Glutamatergic neuron (in vitro differentiated cells): ENCODE data around the gene SELL. TPM values are rescaled to one million over a fixed set of nuclear protein-coding genes. Genes with fewer than 3 reads are reported as not detected.

Source experiments
- DNase-seq: peaks from one replicate; pipeline ENCODE4 v3.0.0; 2022
- H3K27ac Mint-ChIP-seq: one replicate; pipeline ENCODE4 v1.8.0; 2020; ENCODE audit warnings: mild to moderate bottlenecking, mixed read lengths, inconsistent platforms; ENCODE audit not compliant: unreplicated experiment
- H3K27me3 Mint-ChIP-seq: one replicate; pipeline ENCODE4 v1.8.0; 2020; ENCODE audit warnings: mild to moderate bottlenecking, moderate library complexity, mixed read lengths, inconsistent platforms; ENCODE audit not compliant: unreplicated experiment
- H3K36me3 Mint-ChIP-seq: one replicate; pipeline ENCODE4 v1.8.0; 2020; ENCODE audit warnings: mild to moderate bottlenecking, mixed read lengths, inconsistent platforms; ENCODE audit not compliant: unreplicated experiment
- H3K4me1 Mint-ChIP-seq: one replicate; pipeline ENCODE4 v1.8.0; 2020; ENCODE audit warnings: mild to moderate bottlenecking, low read depth, mixed read lengths, inconsistent platforms; ENCODE audit not compliant: unreplicated experiment
- H3K4me3 Mint-ChIP-seq: one replicate; pipeline ENCODE4 v1.8.0; 2020; ENCODE audit warnings: mild to moderate bottlenecking, mixed read lengths, inconsistent platforms; ENCODE audit not compliant: unreplicated experiment
- H3K9me3 Mint-ChIP-seq: one replicate; pipeline ENCODE4 v1.8.0; 2020; ENCODE audit warnings: mild to moderate bottlenecking, moderate library complexity, mixed read lengths, inconsistent platforms; ENCODE audit not compliant: unreplicated experiment
- total RNA-seq: library from RNA; stranded (reverse); fragmentation: NEBNext Ultra II Directional; extraction: Animal tissue kit (Norgen Biotek cat#: 25700); gene quantifications from one replicate; pipeline ENCODE4 v1.2.1, GENCODE V29; 2021; ENCODE audit not compliant: unreplicated experiment
- TF ChIP-seq, protein P1 (sequence below): fragments of 200-600 bp; sonication (generic); IDR thresholded peaks from one replicate; pipeline ENCODE4 v1.5.0; 2021; ENCODE audit not compliant: partially characterized antibody, unreplicated experiment

Gene SELL
- total RNA-seq, 1 donor from 2014 or later = not detected

DNA sequence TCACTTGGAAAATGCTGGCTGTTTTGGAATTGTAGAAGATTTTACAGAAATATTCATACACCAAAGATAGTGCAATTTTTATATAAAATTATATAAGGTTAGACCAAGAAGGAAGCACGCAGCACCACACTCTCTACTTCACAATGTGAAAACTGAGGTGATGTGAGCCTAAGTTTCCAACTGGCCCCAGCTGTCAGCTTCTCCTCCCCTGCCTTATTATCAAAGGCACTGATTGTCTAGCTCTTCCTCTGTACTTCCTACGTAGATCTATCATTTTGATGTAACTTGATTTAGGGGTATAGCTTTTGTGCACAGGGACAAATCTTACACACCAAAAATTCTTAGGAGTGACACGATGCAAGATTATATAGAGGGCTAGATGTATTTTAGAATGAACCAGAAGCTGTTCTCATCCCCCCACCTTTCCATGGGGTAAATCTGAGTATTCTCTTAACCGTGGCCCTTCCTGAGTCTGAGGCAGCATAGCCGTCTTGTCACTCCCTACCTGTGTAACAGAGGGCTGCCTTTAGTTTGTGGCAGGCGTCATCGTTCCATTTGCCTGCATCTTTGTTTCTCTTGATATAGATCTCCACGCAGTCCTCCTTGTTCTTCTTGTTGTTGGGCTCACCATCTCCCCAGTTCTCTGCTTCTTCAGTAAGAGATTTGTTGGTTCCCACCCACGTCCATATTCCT lies 3.4 kb downstream of the SELL start:
- DNase-seq = no peak
- no peaks in the 10 kb centered on the region for H3K36me3 Mint-ChIP-seq
- H3K27me3 Mint-ChIP-seq = no peaks in the 10 kb centered on the region
- H3K4me3 Mint-ChIP-seq = no peak overlapping the region
- H3K4me1 Mint-ChIP-seq = peaks cover 2% of the 10 kb centered on the region
- H3K9me3 Mint-ChIP-seq = no peaks in the 10 kb centered on the region
- no peak overlapping the region for H3K27ac Mint-ChIP-seq
- TF ChIP-seq, protein P1, sequence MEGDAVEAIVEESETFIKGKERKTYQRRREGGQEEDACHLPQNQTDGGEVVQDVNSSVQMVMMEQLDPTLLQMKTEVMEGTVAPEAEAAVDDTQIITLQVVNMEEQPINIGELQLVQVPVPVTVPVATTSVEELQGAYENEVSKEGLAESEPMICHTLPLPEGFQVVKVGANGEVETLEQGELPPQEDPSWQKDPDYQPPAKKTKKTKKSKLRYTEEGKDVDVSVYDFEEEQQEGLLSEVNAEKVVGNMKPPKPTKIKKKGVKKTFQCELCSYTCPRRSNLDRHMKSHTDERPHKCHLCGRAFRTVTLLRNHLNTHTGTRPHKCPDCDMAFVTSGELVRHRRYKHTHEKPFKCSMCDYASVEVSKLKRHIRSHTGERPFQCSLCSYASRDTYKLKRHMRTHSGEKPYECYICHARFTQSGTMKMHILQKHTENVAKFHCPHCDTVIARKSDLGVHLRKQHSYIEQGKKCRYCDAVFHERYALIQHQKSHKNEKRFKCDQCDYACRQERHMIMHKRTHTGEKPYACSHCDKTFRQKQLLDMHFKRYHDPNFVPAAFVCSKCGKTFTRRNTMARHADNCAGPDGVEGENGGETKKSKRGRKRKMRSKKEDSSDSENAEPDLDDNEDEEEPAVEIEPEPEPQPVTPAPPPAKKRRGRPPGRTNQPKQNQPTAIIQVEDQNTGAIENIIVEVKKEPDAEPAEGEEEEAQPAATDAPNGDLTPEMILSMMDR = no peak

DNA sequence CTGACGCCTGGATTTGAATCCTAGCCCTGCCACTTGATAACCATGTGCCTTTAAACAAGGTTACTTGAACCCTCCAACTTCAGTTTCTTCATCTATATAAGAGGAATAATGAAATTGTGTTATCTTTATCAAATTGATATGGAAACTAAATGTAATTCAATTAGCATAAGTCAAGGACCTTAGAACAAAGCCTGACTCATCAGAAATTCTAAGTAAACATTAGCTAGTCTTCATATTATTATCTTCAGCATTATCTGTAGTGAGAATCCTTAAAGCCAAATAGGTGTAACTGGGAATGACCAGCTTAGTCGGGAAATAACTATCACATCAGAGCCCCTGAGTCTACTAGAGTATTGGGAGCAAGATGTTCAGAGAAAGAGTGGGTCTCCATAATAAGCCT lies 6.6 kb downstream of the SELL start:
- TF ChIP-seq, protein P1 = no peak
- Mint-ChIP-seq H3K36me3 (no peaks in the 10 kb centered on the region), H3K4me1 (no peaks in the 10 kb centered on the region), H3K9me3 (no peaks in the 10 kb centered on the region), H3K27ac (no peak overlapping the region), H3K4me3 (no peak overlapping the region), H3K27me3 (no peaks in the 10 kb centered on the region)
- no peak for DNase-seq

DNA sequence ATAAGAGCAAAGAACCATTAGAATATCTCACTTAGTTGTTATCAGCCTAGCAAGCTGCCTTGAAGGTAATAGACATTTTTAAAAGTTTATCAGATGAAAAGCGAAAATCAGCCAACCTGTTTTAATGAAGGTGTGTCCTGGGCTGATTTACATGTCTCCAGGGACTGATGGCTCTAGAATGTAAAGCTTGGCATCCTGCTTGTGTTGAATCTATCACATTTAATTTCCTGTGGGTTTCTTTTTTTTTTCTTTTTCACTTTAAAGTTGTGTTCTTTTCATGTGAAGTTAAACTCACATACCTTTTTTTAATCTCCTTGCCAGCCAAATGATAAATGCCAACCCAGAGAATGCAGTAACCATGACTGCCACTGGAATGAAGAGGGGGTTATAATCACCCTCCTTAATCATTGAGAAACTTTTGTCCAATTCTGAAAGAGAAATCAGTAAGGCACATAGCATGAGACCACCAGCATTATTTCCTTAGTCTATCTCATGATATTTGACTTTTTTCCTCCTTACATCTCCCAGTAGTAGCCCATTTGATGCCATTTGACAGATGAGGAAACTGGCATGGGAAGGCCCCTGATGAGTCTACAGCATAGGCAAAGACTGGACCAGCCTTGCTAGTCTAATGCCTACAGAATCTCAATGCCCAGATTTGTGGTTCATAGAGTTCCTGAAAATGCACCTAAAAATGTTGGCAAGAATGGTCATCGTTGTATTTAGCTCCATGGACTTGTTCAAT lies 10.0 kb downstream of the SELL start:
- DNase-seq = no peak
- Mint-ChIP-seq H3K4me3 (no peak overlapping the region), H3K36me3 (no peaks in the 10 kb centered on the region), H3K4me1 (no peaks in the 10 kb centered on the region), H3K27me3 (no peaks in the 10 kb centered on the region), H3K27ac (no peak overlapping the region), H3K9me3 (no peaks in the 10 kb centered on the region)
- TF ChIP-seq, protein P1 = no peak

DNA sequence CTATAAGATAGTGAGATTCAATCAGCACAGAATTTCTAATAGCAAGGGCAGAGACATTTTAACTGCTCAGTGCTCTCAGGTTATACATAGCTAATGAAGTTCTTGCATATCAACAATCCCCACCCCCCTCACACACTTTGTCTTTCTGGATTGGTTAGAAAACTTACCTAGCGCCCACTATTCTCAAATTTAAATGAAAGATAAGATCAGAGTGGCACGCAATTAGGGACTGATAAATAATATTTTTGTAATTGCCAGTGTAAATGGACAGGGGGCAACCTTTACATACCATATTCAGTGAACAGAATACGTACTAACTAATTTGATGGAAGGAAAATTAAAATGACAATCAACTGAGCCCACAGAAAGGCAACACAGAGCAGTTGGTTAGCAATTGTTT lies 11.7 kb downstream of the SELL start:
- no peaks in the 10 kb centered on the region for H3K36me3 Mint-ChIP-seq

More for the DNA sequence above, 11.7 kb downstream of the SELL start:
- H3K9me3 Mint-ChIP-seq = no peaks in the 10 kb centered on the region
- H3K27me3 Mint-ChIP-seq = no peaks in the 10 kb centered on the region
- no peaks in the 10 kb centered on the region for H3K4me1 Mint-ChIP-seq
- H3K27ac Mint-ChIP-seq = no peak overlapping the region
- H3K4me3 Mint-ChIP-seq = no peak overlapping the region
- no peak for DNase-seq
- TF ChIP-seq, protein P1 = no peak
